MM.1S (cell line): ENCODE results near the gene VPS18.

Experiments used
- CTCF ChIP-seq: fragments of 300-600 bp; sonication (generic); IDR thresholded peaks from 2 replicates; pipeline ENCODE4 v1.5.1; 2016; ENCODE audit warnings: antibody characterized with exemption, low read length, mixed read lengths
- EZH2 ChIP-seq: fragments of 300-600 bp; sonication (generic); optimal IDR thresholded peaks from 2 replicates; pipeline ENCODE3; 2017; ENCODE audit warnings: low read depth, mild to moderate bottlenecking, antibody characterized with exemption, low read length, mixed read lengths
- EZH2phosphoT487 ChIP-seq: fragments of 300-600 bp; sonication (generic); IDR thresholded peaks from 2 replicates; pipeline ENCODE4 v1.6.1; 2018; ENCODE audit warnings: antibody characterized with exemption, low read length

- TF ChIP-seq EZH2 (no peak), CTCF (no peak), EZH2phosphoT487 (no peak)
These were observed 21.2 kb upstream of the VPS18 start for GRCh38 chr15:40872791-40873693.
